Stimulated activated CD4-positive, alpha-beta T cell treated with anti-CD3 and anti-CD28 coated beads, Interleukin-2, amount 100 ng/mL, for 48 hours (primary cell): Measurements from ENCODE around the gene GOLGA8A.
"Not testable (repeated sequence)": the region's sequence is repeated elsewhere in the genome, so short reads cannot be mapped to it uniquely, and the experiment has no call there.

Experiments used
- DNase-seq, 2 donors: peaks; one replicate each; pipeline ENCODE4 v3.0.0-alpha.2; 2020

Gene GOLGA8A

GRCh38 chr15:34403899-34404298 is 33.7 kb downstream of the GOLGA8A start:
- not testable (repeated sequence) for DNase-seq

GRCh38 chr15:34403160-34403598 is 34.4 kb downstream of the GOLGA8A start:
- DNase-seq: not testable (repeated sequence)

- DNase-seq: peak in 1 of 2 donors; percentile 5
These were observed 39.9 kb downstream of the GOLGA8A start for GRCh38 chr15:34397637-34398259.

- DNase-seq: not testable (repeated sequence)
These were observed 44.6 kb downstream of the GOLGA8A start for GRCh38 chr15:34392981-34393380.

- DNase-seq: not testable (repeated sequence)
These were observed 48.0 kb downstream of the GOLGA8A start for GRCh38 chr15:34389594-34390086.
